GM18505 (cell line): Measurements from ENCODE around the gene HERC3.

ENCODE experiments used
- ATAC-seq: cut with Tn5 transposase; IDR thresholded peaks from one replicate; pipeline ENCODE4 v1.9.1; 2021; ENCODE audit not compliant: unreplicated experiment
- POLR2A ChIP-seq: IDR thresholded peaks from 4 replicates; pipeline ENCODE4 v1.6.1; 2011; ENCODE audit warnings: borderline replicate concordance; ENCODE audit not compliant: insufficient read depth, insufficient read length; ENCODE audit errors: extremely low read depth

HERC3 gene

DNA sequence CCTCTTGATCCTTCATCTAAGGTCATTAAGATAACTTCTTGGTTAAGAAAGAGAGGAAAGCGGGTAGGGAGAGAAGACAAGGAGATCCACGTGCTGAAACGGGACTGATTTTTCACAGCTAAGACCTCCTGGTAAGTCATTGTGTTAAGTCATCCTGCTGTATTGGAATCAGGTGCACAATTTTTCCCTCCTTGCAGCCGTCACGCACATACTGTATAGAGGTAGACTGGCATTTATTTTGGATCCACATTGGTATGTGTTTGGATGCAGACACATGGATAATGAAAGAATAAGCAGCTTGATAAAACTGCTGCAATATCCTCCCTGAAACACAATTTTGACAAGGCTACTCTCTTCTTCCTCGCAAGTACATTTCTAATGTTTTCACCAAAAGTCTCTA lies 165.5 kb downstream of the HERC3 start:
- TF ChIP-seq POLR2A, result no peak
- ATAC-seq, result no peak
